ENCODE results near the gene GZMM. TPM values are rescaled to one million over a fixed set of nuclear protein-coding genes. Genes with fewer than 3 reads are reported as not detected.
A peak's percentile ranks its signal among the peaks of the same experiment; 100 is the strongest.

The GZMM gene
- total and polyA plus RNA-seq, 5 donors, result 0.26 to 0.43 (median 0.32) TPM; not detected in 2

- Histone ChIP-seq H3K27me3 (ENCODE audit: control insufficient read depth, insufficient read depth) (no peaks in the 10 kb centered on the region), H3K4me3 (ENCODE audit: low read length) (no peak overlapping the region), H3K9me3 (ENCODE audit: control insufficient read depth, low read length) (no peaks in the 10 kb centered on the region), H3K4me1 (ENCODE audit: control insufficient read depth, insufficient read depth, low read length) (no peaks in the 10 kb centered on the region), H3K27ac (ENCODE audit: low read length) (peak overlapping the region; percentile 32)
- DNase-seq (peak; percentile 77 to 94 (median 90)), ATAC-seq (peak; percentile 38 to 50)
- WGBS, result 8% methylated on average over 41 of the region's 41 CpGs
- intact Hi-C loops (cut with DNase I), result no loop called here
These were observed 44.4 kb downstream of the GZMM start for GRCh38 chr19:588093-588740.

- H3K4me1 ChIP-seq (ENCODE audit: control insufficient read depth, insufficient read depth, low read length), result no peaks in the 10 kb centered on the region
- WGBS, result 21% methylated on average over 54 of the region's 54 CpGs
- peak overlapping the region; percentile 3 for H3K4me3 ChIP-seq (ENCODE audit: low read length)
- intact Hi-C loops (cut with DNase I), result no loop called here
- no peaks in the 10 kb centered on the region for H3K9me3 ChIP-seq (ENCODE audit: control insufficient read depth, low read length)
- DNase-seq, result peak in 2 of 3 donors; percentile 14 to 57
- ATAC-seq, result peak in 1 of 2 donors; percentile 1
- no peaks in the 10 kb centered on the region for H3K27me3 ChIP-seq (ENCODE audit: control insufficient read depth, insufficient read depth)
- H3K27ac ChIP-seq (ENCODE audit: low read length), result peak overlapping the region; percentile 32
These were observed 45.2 kb downstream of the GZMM start for GRCh38 chr19:588741-589692.

GRCh38 chr19:589693-590395, 46.0 kb downstream of the GZMM start, which contains the start of gene HCN2:
Gene HCN2 (plus strand): TSS chr19:589881. CDS start chr19:589946, 65 bp downstream.
- Histone ChIP-seq H3K9me3 (ENCODE audit: control insufficient read depth, low read length) (no peaks in the 10 kb centered on the region), H3K27me3 (ENCODE audit: control insufficient read depth, insufficient read depth) (no peaks in the 10 kb centered on the region), H3K27ac (ENCODE audit: low read length) (peak within 1 kb of the TSS; percentile 32), H3K4me3 (ENCODE audit: low read length) (peak within 1 kb of the TSS; percentile 37), H3K4me1 (ENCODE audit: control insufficient read depth, insufficient read depth, low read length) (no peaks in the 10 kb centered on the region)
- no peak for DNase-seq
- intact Hi-C loops (cut with DNase I), result no loop called here
- under 1% methylated on average over 112 of the region's 132 CpGs for WGBS
- ATAC-seq, result no peak

DNA sequence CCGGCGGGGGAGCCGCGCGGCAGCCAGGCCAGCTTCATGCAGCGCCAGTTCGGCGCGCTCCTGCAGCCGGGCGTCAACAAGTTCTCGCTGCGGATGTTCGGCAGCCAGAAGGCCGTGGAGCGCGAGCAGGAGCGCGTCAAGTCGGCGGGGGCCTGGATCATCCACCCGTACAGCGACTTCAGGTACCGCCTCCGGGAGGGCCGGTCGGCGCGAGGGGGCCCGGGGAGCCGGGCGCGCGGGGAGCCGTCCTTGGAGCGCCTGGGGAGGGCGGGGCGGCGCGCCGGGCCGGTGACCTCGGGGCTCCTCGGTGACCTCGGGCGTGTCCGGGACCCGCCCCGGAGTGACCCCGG, 46.5 kb downstream of the GZMM start:
- no peaks in the 10 kb centered on the region for H3K4me1 ChIP-seq (ENCODE audit: control insufficient read depth, insufficient read depth, low read length)
- H3K4me3 ChIP-seq (ENCODE audit: low read length), result peak overlapping the region; percentile 37
- H3K9me3 ChIP-seq (ENCODE audit: control insufficient read depth, low read length), result no peaks in the 10 kb centered on the region
- H3K27ac ChIP-seq (ENCODE audit: low read length), result no peak overlapping the region
- no peak for ATAC-seq
- intact Hi-C loops (cut with DNase I), result no loop called here
- WGBS, result 2% methylated on average over 50 of the region's 50 CpGs
- H3K27me3 ChIP-seq (ENCODE audit: control insufficient read depth, insufficient read depth), result no peaks in the 10 kb centered on the region
- DNase-seq, result peak in 1 of 3 donors; percentile 65

GRCh38 chr19:590750-591098, 46.9 kb downstream of the GZMM start:
- Histone ChIP-seq H3K9me3 (ENCODE audit: control insufficient read depth, low read length) (no peaks in the 10 kb centered on the region), H3K4me1 (ENCODE audit: control insufficient read depth, insufficient read depth, low read length) (no peaks in the 10 kb centered on the region), H3K27ac (ENCODE audit: low read length) (no peak overlapping the region), H3K27me3 (ENCODE audit: control insufficient read depth, insufficient read depth) (no peaks in the 10 kb centered on the region), H3K4me3 (ENCODE audit: low read length) (peak overlapping the region; percentile 37)
- intact Hi-C loops (cut with DNase I), result no loop called here
- ATAC-seq (no peak), DNase-seq (no peak)
- WGBS, result 7% methylated on average over 41 of the region's 41 CpGs

DNA sequence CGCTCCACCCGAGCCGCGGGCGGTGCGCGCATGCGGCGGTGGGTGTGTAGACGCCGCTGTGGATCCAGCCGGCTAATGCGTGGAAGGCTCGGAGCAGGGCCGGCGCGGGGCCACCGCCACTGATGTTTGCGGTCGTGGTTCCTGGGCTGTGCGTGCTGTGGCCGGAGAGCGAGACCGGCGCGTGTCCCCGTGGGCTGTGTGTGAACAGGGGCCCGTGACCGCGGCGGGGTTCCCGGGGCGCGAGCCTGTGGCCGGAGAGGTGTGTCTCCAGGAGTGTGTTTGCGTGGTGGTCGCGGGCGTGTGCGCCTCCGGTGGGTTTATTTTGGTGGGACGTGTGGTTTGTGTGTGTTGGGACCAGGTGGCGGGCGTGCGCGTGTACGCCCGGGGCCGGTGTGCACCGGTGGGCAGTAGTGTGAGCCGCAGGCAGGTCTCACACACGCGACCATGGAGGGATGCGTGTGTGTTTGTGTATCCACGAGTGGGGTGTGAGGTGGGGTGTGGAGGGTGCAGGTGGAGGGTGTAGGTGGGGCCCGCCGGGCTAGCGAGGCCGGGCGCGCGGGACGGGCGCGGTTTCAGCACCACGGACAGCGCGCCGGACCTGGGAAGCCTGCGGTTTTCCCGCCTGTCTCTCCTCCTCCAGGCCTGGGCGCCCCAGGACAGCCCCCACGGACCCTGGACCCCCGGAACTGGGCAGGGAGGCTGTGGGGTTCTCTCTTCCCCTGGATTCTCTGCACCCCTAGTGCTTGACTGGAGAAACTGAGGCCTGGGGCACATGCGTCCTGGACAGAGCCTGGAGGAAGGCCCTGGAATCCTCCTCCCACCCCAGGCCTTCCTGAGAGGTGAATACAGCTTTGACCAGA, 47.5 kb downstream of the GZMM start:
- intact Hi-C loops (cut with DNase I), result no loop called here
- peak in 1 of 3 donors; percentile 76 for DNase-seq

DNA sequence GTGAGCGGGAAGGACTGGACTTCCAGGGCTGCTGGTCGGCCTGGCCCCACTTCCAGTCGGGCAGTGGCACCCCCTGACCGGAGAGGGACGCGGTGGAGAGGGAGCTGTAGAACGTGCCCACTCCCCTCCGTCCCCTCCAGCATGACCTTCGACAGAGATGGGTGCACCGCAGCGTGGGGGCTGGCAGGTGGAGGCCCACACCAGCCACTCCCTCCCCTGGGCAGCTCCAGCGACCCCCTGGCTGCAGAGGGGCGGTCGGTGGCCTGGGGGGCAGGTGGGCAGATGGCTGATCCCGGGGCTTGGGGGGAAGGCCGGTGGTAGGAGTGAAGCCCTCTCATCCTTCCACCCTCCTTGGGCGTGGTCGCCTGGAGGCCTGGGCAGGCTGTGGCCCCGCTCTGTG, 48.2 kb downstream of the GZMM start:
- Histone ChIP-seq H3K27ac (ENCODE audit: low read length) (no peak overlapping the region), H3K4me3 (ENCODE audit: low read length) (no peak overlapping the region), H3K27me3 (ENCODE audit: control insufficient read depth, insufficient read depth) (no peaks in the 10 kb centered on the region), H3K9me3 (ENCODE audit: control insufficient read depth, low read length) (no peaks in the 10 kb centered on the region), H3K4me1 (ENCODE audit: control insufficient read depth, insufficient read depth, low read length) (no peaks in the 10 kb centered on the region)
- WGBS, result 79% methylated on average over 19 of the region's 19 CpGs
- intact Hi-C loops (cut with DNase I), result no loop called here
- ATAC-seq, result no peak
- DNase-seq, result peak in 1 of 3 donors; percentile 49

More for the DNA sequence above, 47.5 kb downstream of the GZMM start:
- Histone ChIP-seq H3K27ac (ENCODE audit: low read length) (no peak overlapping the region), H3K9me3 (ENCODE audit: control insufficient read depth, low read length) (no peaks in the 10 kb centered on the region), H3K4me1 (ENCODE audit: control insufficient read depth, insufficient read depth, low read length) (no peaks in the 10 kb centered on the region), H3K27me3 (ENCODE audit: control insufficient read depth, insufficient read depth) (no peaks in the 10 kb centered on the region), H3K4me3 (ENCODE audit: low read length) (peak overlapping the region; percentile 37)
- 34% methylated on average over 75 of the region's 75 CpGs for WGBS
- peak in 1 of 2 donors; percentile 27 for ATAC-seq

DNA sequence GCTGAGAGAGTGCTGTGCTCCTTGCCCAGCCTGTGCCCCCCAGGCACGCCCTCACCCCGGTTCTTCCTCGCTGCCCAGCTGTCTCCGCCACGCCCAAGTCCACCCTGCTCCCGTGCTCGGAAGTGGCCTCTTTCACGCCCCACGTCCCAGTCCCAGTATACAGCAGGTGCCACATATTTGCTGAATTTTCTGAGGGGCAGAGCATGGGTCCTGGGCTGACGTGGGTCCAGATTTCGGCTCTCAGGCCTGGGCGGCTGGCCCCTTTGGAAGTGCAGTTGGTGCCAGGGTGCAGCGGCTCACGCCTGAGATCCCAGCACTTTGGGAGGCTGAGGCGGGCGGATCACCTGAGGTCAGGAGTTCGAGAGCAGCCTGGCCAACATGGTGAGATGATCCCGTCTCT, 49.2 kb downstream of the GZMM start:
- Histone ChIP-seq H3K27me3 (ENCODE audit: control insufficient read depth, insufficient read depth) (no peaks in the 10 kb centered on the region), H3K4me3 (ENCODE audit: low read length) (no peak overlapping the region), H3K27ac (ENCODE audit: low read length) (no peak overlapping the region), H3K4me1 (ENCODE audit: control insufficient read depth, insufficient read depth, low read length) (no peaks in the 10 kb centered on the region), H3K9me3 (ENCODE audit: control insufficient read depth, low read length) (no peaks in the 10 kb centered on the region)
- WGBS, result 88% methylated on average over 18 of the region's 18 CpGs
- intact Hi-C loops (cut with DNase I), result no loop called here
- no peak for ATAC-seq
- DNase-seq, result peak in 1 of 3 donors; percentile 44

- Histone ChIP-seq H3K27ac (ENCODE audit: low read length) (no peak overlapping the region), H3K4me1 (ENCODE audit: control insufficient read depth, insufficient read depth, low read length) (no peaks in the 10 kb centered on the region), H3K4me3 (ENCODE audit: low read length) (no peak overlapping the region), H3K27me3 (ENCODE audit: control insufficient read depth, insufficient read depth) (no peaks in the 10 kb centered on the region), H3K9me3 (ENCODE audit: control insufficient read depth, low read length) (no peaks in the 10 kb centered on the region)
- intact Hi-C loops (cut with DNase I), result no loop called here
- 66% methylated on average over 9 of the region's 9 CpGs for WGBS
- ATAC-seq (no peak), DNase-seq (no peak)
These were observed 49.7 kb downstream of the GZMM start for GRCh38 chr19:593505-593904.

- Histone ChIP-seq H3K27ac (ENCODE audit: low read length) (no peak overlapping the region), H3K4me1 (ENCODE audit: control insufficient read depth, insufficient read depth, low read length) (no peaks in the 10 kb centered on the region), H3K27me3 (ENCODE audit: control insufficient read depth, insufficient read depth) (no peaks in the 10 kb centered on the region), H3K9me3 (ENCODE audit: control insufficient read depth, low read length) (no peaks in the 10 kb centered on the region), H3K4me3 (ENCODE audit: low read length) (no peak overlapping the region)
- ATAC-seq, result no peak
- 72% methylated on average over 24 of the region's 24 CpGs for WGBS
- no peak for DNase-seq
- intact Hi-C loops (cut with DNase I), result no loop called here
These were observed 50.5 kb downstream of the GZMM start for GRCh38 chr19:594265-594870.

All from right cardiac atrium (tissue), 5 donors.